Activated T-cell treated with anti-CD3 and anti-CD28 coated beads, Interleukin-2, amount 50 U/mL, for 24 hours (primary cell): ENCODE data around the gene HCN4.

ENCODE experiments used
- DNase-seq: peaks from one replicate; pipeline ENCODE4 v3.0.0-alpha.2; 2020
- H3K27ac Mint-ChIP-seq: 2 replicates; pipeline ENCODE4 v1.8.0; 2020; ENCODE audit warnings: mild to moderate bottlenecking, mixed read lengths
- H3K27me3 Mint-ChIP-seq: 2 replicates; pipeline ENCODE4 v1.8.0; 2020; ENCODE audit warnings: mixed read lengths
- H3K36me3 Mint-ChIP-seq: 2 replicates; pipeline ENCODE4 v1.8.0; 2020; ENCODE audit warnings: low read depth, mixed read lengths
- H3K4me1 Mint-ChIP-seq: 2 replicates; pipeline ENCODE4 v1.8.0; 2020; ENCODE audit warnings: low read depth, mixed read lengths
- H3K4me3 Mint-ChIP-seq: 2 replicates; pipeline ENCODE4 v1.8.0; 2020; ENCODE audit warnings: mild to moderate bottlenecking, moderate library complexity, mixed read lengths
- H3K9me3 Mint-ChIP-seq: 2 replicates; pipeline ENCODE4 v1.8.0; 2020; ENCODE audit warnings: mixed read lengths

HCN4 gene

GRCh38 chr15:73345658-73346057 is 23.1 kb downstream of the HCN4 start:
- H3K27ac Mint-ChIP-seq: no peak overlapping the region
- peaks cover 15% of the 10 kb centered on the region for H3K9me3 Mint-ChIP-seq
- DNase-seq: no peak
- no peaks in the 10 kb centered on the region for H3K36me3 Mint-ChIP-seq
- H3K4me3 Mint-ChIP-seq: no peak overlapping the region
- H3K4me1 Mint-ChIP-seq: no peaks in the 10 kb centered on the region
- peaks cover 4% of the 10 kb centered on the region for H3K27me3 Mint-ChIP-seq

GRCh38 chr15:73344056-73344455 is 24.7 kb downstream of the HCN4 start:
- no peak overlapping the region for H3K27ac Mint-ChIP-seq
- no peaks in the 10 kb centered on the region for H3K4me1 Mint-ChIP-seq
- peaks cover 15% of the 10 kb centered on the region for H3K9me3 Mint-ChIP-seq
- peaks cover 4% of the 10 kb centered on the region for H3K27me3 Mint-ChIP-seq
- no peaks in the 10 kb centered on the region for H3K36me3 Mint-ChIP-seq
- H3K4me3 Mint-ChIP-seq: no peak overlapping the region
- no peak for DNase-seq

GRCh38 chr15:73341886-73342600 is 26.7 kb downstream of the HCN4 start:
- Mint-ChIP-seq H3K9me3 (peaks cover 15% of the 10 kb centered on the region), H3K4me1 (no peaks in the 10 kb centered on the region), H3K27ac (no peak overlapping the region), H3K36me3 (no peaks in the 10 kb centered on the region), H3K27me3 (peaks cover under 1% of the 10 kb centered on the region), H3K4me3 (no peak overlapping the region)
- DNase-seq: no peak

GRCh38 chr15:73340502-73341192 is 28.1 kb downstream of the HCN4 start:
- no peak for DNase-seq
- Mint-ChIP-seq H3K27me3 (no peaks in the 10 kb centered on the region), H3K9me3 (peaks cover 15% of the 10 kb centered on the region), H3K36me3 (no peaks in the 10 kb centered on the region), H3K27ac (no peak overlapping the region), H3K4me1 (no peaks in the 10 kb centered on the region), H3K4me3 (no peak overlapping the region)

- H3K36me3 Mint-ChIP-seq: no peaks in the 10 kb centered on the region
- peaks cover 15% of the 10 kb centered on the region for H3K9me3 Mint-ChIP-seq
- no peaks in the 10 kb centered on the region for H3K27me3 Mint-ChIP-seq
- no peaks in the 10 kb centered on the region for H3K4me1 Mint-ChIP-seq
- DNase-seq: no peak
- no peak overlapping the region for H3K27ac Mint-ChIP-seq
- no peak overlapping the region for H3K4me3 Mint-ChIP-seq
Observed at GRCh38 chr15:73338606-73339374, 30.0 kb downstream of the HCN4 start.

GRCh38 chr15:73338058-73338457 is 30.7 kb downstream of the HCN4 start:
- Mint-ChIP-seq H3K36me3 (no peaks in the 10 kb centered on the region), H3K4me1 (no peaks in the 10 kb centered on the region), H3K4me3 (no peak overlapping the region), H3K27me3 (no peaks in the 10 kb centered on the region), H3K9me3 (peaks cover 7% of the 10 kb centered on the region), H3K27ac (no peak overlapping the region)
- DNase-seq: no peak

GRCh38 chr15:73337187-73337586 is 31.6 kb downstream of the HCN4 start:
- Mint-ChIP-seq H3K27me3 (no peaks in the 10 kb centered on the region), H3K36me3 (no peaks in the 10 kb centered on the region), H3K27ac (no peak overlapping the region), H3K4me1 (no peaks in the 10 kb centered on the region), H3K9me3 (no peaks in the 10 kb centered on the region), H3K4me3 (no peak overlapping the region)
- no peak for DNase-seq

- no peak overlapping the region for H3K27ac Mint-ChIP-seq
- H3K27me3 Mint-ChIP-seq: no peaks in the 10 kb centered on the region
- no peaks in the 10 kb centered on the region for H3K4me1 Mint-ChIP-seq
- no peak overlapping the region for H3K4me3 Mint-ChIP-seq
- DNase-seq: no peak
- H3K36me3 Mint-ChIP-seq: no peaks in the 10 kb centered on the region
- no peaks in the 10 kb centered on the region for H3K9me3 Mint-ChIP-seq
Observed at GRCh38 chr15:73336756-73337155, 32.0 kb downstream of the HCN4 start.

GRCh38 chr15:73335471-73335870 is 33.3 kb downstream of the HCN4 start:
- Mint-ChIP-seq H3K27me3 (no peaks in the 10 kb centered on the region), H3K4me1 (no peaks in the 10 kb centered on the region), H3K9me3 (no peaks in the 10 kb centered on the region), H3K4me3 (no peak overlapping the region), H3K27ac (no peak overlapping the region), H3K36me3 (no peaks in the 10 kb centered on the region)
- DNase-seq: no peak

GRCh38 chr15:73335026-73335425 is 33.7 kb downstream of the HCN4 start:
- Mint-ChIP-seq H3K4me1 (no peaks in the 10 kb centered on the region), H3K4me3 (no peak overlapping the region), H3K27me3 (no peaks in the 10 kb centered on the region), H3K27ac (no peak overlapping the region), H3K9me3 (no peaks in the 10 kb centered on the region), H3K36me3 (no peaks in the 10 kb centered on the region)
- no peak for DNase-seq

GRCh38 chr15:73334086-73334485 is 34.7 kb downstream of the HCN4 start:
- Mint-ChIP-seq H3K4me3 (no peak overlapping the region), H3K27me3 (no peaks in the 10 kb centered on the region), H3K36me3 (no peaks in the 10 kb centered on the region), H3K27ac (no peak overlapping the region), H3K4me1 (no peaks in the 10 kb centered on the region), H3K9me3 (no peaks in the 10 kb centered on the region)
- no peak for DNase-seq

GRCh38 chr15:73333001-73333400 is 35.8 kb downstream of the HCN4 start:
- DNase-seq: no peak
- Mint-ChIP-seq H3K27ac (no peak overlapping the region), H3K27me3 (no peaks in the 10 kb centered on the region), H3K36me3 (no peaks in the 10 kb centered on the region), H3K4me3 (no peak overlapping the region), H3K4me1 (no peaks in the 10 kb centered on the region), H3K9me3 (no peaks in the 10 kb centered on the region)

- Mint-ChIP-seq H3K36me3 (no peaks in the 10 kb centered on the region), H3K9me3 (no peaks in the 10 kb centered on the region), H3K4me1 (no peaks in the 10 kb centered on the region), H3K27me3 (no peaks in the 10 kb centered on the region), H3K4me3 (no peak overlapping the region), H3K27ac (no peak overlapping the region)
- DNase-seq: no peak
Observed at GRCh38 chr15:73331991-73332925, 36.5 kb downstream of the HCN4 start.

GRCh38 chr15:73331501-73331900 is 37.3 kb downstream of the HCN4 start:
- Mint-ChIP-seq H3K4me1 (no peaks in the 10 kb centered on the region), H3K4me3 (no peak overlapping the region), H3K27me3 (no peaks in the 10 kb centered on the region), H3K9me3 (no peaks in the 10 kb centered on the region), H3K27ac (no peak overlapping the region), H3K36me3 (no peaks in the 10 kb centered on the region)
- no peak for DNase-seq
